Measurements from ENCODE around the gene NNMT. TPM values are rescaled to one million over a fixed set of nuclear protein-coding genes. Genes with fewer than 3 reads are reported as not detected.

The NNMT gene
- total and polyA plus RNA-seq, 9 of the 15 experiments (the other 6 are each of a cell fraction or from before 2014, with no cell fraction given) = 6.1 to 15.0 (median 11.2) TPM

DNA sequence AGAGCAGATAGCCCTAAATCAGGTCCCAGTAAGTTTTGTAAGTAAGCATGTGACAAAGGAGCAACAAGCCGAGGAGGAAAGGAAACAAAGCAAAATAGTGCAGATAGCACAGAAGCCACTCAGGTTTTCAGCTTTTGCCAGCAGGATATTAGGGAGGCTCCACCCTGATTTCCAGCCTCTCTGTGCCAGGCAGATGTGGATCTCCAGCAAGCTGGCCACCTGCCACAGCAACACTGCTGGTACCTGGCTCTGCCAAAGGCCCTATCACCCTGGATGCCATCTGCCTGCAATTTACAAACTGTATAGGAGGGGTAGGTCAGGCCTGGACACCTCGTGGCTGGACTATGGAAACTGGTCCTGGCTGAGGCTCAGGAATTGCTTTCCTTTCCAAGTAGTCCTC lies 12.2 kb upstream of the NNMT start:
- FAIRE-seq (no peak), ATAC-seq (no peak), DNase-seq (ENCODE audit: extremely low read depth in 1 of 4, low spot score in 3 of 4) (no peak)
- 6% methylated on average over 2 of the region's 2 CpGs for WGBS (ENCODE audit: insufficient coverage, low coverage, missing lambda C conversion rate)
- Histone ChIP-seq H3K27me3 (ENCODE audit: control insufficient read depth in 2 of 2, insufficient read depth in 2 of 2, low read length in 2 of 2) (no peaks in the 10 kb centered on the region), H3K79me2 (ENCODE audit: control insufficient read depth, insufficient read depth, low read length) (no peaks in the 10 kb centered on the region), H3K36me3 (ENCODE audit: control insufficient read depth, insufficient read depth, low read length) (no peaks in the 10 kb centered on the region), H3K4me3 (no peak overlapping the region), H3K9me1 (ENCODE audit: control insufficient read depth, insufficient read depth, low read length) (no peaks in the 10 kb centered on the region), H2AFZ (ENCODE audit: low read depth, low read length) (0 out of 2 replicates have a peak overlapping the region, but pooled peaks have one; percentile 8), H4K20me1 (replicated peaks; ENCODE audit: control insufficient read depth, insufficient read depth, low read length) (no peaks in the 10 kb centered on the region), H3K4me2 (ENCODE audit: insufficient read depth, low read length) (no peak overlapping the region), H3K27ac (ENCODE audit: extremely low read depth, low read depth, low read length) (no peak overlapping the region), H3K9ac (ENCODE audit: insufficient read depth in 1 of 2, low read depth in 2 of 2, low read length in 2 of 2) (peak overlapping the region in 1 of 2 experiments; percentile 47; a peak in 1 of 4 replicates), H3K9me3 (replicated peaks; ENCODE audit: control insufficient read depth, insufficient read depth, low read depth, low read length) (no peaks in the 10 kb centered on the region), H3K4me1 (replicated peaks in 1 of 2; ENCODE audit: control insufficient read depth in 2 of 2, insufficient read depth in 2 of 2, low read length in 2 of 2) (peaks cover 0 to 4% of the 10 kb centered on the region in 2 experiments; a peak in 2 of 5 replicates)
- in situ Hi-C loops (cut with MboI) (loop anchor here (10.0 kb wide), 2 partner anchors 481 to 1449 kb away; no protein-coding TSS in a partner anchor), intact Hi-C loops (cut with micrococcal nuclease) (no loop called here)
- ChIA-PET POLR2A (interaction anchor here (0.6 to 1.3 kb wide), 3 partner anchors 68 to 621 kb away, joined by 3 read pairs; no protein-coding TSS in a partner anchor), CTCF (ENCODE audit: low intra/inter-chr PET ratio) (interaction anchor here (0.6 kb wide), 1 partner anchor 479 kb away, joined by 3 read pairs; no protein-coding TSS in a partner anchor)
- BruUV-seq (replicated peaks) = no TSS peak
- TF ChIP-seq CHD7 (IDR thresholded peaks at IDR 0.05; ENCODE audit: low read depth, low read length) (no peak), ZC3H11A (IDR thresholded peaks at IDR 0.05; ENCODE audit: low read depth, low read length) (no peak), MCM2 (IDR thresholded peaks at IDR 0.05; ENCODE audit: low read depth) (no peak), XRCC4 (IDR thresholded peaks at IDR 0.05; ENCODE audit: extremely low read depth, insufficient read depth, insufficient read length) (no peak), PPARD (CRISPR knock-in tag; IDR thresholded peaks at IDR 0.05) (no peak), E2F4 (CRISPR knock-in tag; IDR thresholded peaks at IDR 0.05; ENCODE audit: low read depth) (no peak)
- TF ChIP-seq, protein P1, sequence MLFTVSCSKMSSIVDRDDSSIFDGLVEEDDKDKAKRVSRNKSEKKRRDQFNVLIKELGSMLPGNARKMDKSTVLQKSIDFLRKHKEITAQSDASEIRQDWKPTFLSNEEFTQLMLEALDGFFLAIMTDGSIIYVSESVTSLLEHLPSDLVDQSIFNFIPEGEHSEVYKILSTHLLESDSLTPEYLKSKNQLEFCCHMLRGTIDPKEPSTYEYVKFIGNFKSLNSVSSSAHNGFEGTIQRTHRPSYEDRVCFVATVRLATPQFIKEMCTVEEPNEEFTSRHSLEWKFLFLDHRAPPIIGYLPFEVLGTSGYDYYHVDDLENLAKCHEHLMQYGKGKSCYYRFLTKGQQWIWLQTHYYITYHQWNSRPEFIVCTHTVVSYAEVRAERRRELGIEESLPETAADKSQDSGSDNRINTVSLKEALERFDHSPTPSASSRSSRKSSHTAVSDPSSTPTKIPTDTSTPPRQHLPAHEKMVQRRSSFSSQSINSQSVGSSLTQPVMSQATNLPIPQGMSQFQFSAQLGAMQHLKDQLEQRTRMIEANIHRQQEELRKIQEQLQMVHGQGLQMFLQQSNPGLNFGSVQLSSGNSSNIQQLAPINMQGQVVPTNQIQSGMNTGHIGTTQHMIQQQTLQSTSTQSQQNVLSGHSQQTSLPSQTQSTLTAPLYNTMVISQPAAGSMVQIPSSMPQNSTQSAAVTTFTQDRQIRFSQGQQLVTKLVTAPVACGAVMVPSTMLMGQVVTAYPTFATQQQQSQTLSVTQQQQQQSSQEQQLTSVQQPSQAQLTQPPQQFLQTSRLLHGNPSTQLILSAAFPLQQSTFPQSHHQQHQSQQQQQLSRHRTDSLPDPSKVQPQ (CRISPR knock-in tag; IDR thresholded peaks at IDR 0.05; ENCODE audit: borderline replicate concordance) = no peak

Measured in K562 (cell line).